NCI-H2029 treated with DMSO at 0.1 percent for 48 hours (cell line): ENCODE data around the gene CABLES1.

Experiments
- DNase-seq: peaks from one replicate; lab custom pipeline; 2025; lab: John Stamatoyannopoulos, UW

CABLES1 gene

DNA sequence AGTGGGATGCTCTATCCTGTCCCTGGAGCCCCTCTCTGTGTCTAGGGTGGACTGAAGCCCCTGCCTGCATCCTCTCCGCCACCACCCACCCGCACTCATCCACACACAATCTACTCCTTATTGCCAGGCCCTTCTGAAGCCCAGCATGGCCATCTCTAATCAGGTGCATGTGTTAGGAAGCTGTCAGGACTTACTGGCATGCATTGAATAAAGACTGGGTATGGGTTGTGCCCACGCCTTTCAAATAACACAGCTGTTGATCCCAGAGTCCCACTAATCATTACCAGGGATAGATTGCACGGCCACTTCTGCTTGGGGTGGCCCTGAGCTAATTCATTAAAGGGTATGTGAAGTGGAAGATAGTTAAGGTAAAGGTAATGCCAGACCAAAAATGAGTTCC lies 88.4 kb downstream of the CABLES1 start:
- DNase-seq: no peak

DNA sequence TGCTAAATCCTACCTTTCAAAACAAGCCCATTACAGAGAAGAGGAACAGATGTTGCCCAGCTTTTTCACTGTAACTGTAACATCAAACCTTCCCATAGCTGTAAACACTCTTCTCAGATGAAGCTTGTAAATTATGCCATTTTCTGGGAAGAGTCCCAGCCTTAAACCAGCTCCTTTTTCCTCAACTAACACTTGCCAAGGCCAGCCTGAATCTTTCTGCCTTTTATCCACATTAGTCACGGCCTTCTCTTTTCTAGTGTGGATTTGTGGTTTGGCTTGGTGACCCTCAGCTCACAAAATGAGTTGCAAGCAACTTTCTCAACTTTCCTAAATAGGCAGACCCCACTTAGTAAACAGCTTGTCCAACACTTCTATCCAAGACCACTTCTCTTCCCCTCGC lies 90.2 kb downstream of the CABLES1 start:
- DNase-seq: no peak

DNA sequence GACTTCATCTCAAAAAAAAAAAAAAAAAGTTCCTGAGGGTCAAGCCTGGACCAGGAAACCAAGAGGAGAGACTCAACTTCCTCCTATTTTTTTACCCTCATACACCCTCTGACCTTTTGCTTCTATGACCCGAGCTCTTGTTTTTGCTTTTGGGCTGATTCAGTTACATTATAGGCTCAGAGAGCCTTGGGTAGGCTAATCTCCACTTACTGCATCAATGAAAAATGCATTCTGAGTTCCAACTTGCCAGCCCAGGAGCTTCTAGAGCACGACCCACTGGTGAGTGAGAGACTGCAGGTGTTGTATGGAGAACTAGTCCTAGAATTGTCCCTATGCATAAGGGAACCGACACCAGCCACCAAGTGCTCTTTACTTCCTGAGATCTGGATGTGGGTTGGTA lies 91.1 kb downstream of the CABLES1 start:
- DNase-seq: no peak

- no peak for DNase-seq
Observed at GRCh38 chr18:23226930-23227725, 91.8 kb downstream of the CABLES1 start.

- DNase-seq: peak; percentile 33
Observed at GRCh38 chr18:23227726-23228070, 92.4 kb downstream of the CABLES1 start.

DNA sequence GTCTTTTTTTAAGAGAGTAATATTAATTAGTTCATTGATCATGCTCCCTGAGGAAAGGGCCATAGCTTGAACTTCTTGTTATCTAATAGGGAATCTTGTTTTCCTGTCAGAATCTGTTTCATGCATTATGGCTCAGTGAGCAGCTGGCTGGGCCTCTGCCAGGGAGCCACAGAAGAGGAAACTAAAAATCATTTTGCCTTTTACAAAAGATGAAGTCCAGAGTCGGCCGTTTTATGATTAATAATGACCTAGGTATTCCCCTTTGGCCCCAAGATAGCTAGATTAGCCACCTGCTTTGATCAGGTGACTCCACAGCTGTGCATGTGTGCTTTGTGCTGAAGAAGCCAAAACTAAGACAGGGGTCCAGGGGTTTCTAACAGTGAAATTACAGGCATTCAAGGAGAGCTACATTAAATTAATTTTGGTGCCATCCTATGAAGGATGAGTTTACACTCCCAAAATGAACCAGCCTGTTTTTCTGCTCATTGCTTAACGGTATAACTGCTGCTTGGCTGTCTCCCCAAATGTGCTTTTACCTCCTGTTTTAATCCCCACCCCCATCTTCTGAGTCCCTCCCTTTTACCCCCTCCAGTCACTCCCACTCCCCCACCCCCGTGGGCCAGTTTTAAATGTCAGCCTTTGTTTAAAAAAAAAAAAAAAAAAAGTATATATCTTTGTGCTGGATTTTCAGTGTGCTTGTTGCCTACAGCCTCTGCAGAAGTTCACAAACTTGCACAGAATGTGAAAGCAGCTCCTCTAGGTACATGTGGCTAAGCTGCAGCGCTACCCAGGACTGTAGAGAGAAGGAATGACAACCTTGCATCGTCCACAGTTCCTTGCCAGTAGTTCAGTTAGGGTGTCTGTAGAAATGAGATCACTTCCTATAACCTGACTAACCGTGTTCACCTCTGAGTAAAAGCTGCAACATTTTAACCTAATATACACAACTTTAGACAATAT lies 93.1 kb downstream of the CABLES1 start:
- DNase-seq: no peak

DNA sequence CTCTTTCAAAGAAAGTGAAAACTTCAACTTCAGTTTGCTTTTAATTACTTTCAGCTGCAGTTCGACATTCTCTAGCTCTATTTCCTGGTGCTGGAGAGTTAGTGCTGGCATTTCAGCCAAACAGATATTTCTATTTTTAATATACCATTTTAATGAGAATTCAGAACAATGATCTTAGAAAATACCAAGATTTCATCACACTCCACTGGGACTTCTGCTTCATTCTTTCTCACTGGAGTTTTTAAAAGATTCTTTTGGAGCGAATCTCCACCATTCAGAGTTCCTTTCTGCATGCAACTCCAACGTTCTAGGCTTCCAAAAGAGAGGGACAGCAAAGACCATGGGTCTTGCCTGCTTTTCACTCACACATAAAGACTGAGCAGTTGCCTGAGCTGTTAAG lies 94.2 kb downstream of the CABLES1 start:
- no peak for DNase-seq

- DNase-seq: no peak
Observed at GRCh38 chr18:23230686-23231085, 95.4 kb downstream of the CABLES1 start.

DNA sequence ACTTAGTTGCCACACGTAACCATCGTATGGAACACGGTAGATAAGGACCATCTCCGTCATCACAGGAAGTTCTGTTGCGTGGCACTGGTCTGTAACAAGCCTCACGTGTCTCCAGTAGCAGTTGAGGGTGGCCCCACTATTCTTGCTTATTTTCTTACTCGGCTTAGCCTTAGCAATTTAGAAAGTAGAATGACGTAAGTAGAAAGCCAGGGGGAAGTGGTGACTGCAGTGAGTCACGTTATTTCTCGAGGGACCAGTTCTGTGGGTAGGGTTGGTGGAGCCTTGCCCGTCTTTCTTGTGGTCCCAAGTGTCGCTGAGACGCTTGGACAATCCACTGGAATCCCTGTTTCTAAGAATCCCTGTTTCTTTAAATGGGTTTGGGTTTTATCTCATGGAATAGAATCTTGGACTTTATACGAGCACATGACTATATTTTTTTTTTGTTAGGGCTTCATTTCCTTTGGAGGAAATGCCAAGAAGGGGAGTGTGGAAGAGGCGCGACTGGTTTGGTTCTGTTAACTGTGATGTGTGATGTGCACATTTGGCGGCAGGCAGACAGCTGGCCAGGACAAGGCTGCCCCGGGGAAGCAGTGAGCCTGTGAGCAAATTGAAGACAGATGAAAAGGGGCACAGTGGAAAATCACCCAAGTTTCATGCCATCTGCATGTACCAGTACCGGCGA lies 96.2 kb downstream of the CABLES1 start:
- DNase-seq: no peak

GRCh38 chr18:23232331-23232730 lies 97.0 kb downstream of the CABLES1 start:
- DNase-seq: no peak

DNA sequence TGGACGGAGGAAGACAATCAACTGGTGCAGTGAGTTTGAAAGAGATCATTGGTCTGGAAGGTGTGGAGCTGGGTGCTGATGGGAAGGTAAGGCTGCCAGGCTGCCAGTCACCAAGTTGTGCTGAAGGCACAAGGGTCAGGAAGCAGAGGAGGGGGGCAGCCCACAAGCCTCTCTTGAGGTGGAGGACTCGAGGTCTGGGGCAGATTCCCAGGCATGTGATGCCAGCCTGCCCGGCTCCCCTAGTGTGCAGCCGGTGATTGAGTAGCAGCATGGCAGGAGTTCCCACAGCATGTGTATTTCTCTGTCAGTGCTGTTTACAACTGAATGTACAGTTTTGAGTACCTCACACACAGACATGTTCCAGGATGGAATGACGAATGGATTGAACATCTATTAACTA lies 99.3 kb downstream of the CABLES1 start:
- no peak for DNase-seq

- DNase-seq: no peak
Observed at GRCh38 chr18:23235336-23235735, 100.1 kb downstream of the CABLES1 start.

- DNase-seq: no peak
Observed at GRCh38 chr18:23235860-23236259, 100.6 kb downstream of the CABLES1 start.

DNA sequence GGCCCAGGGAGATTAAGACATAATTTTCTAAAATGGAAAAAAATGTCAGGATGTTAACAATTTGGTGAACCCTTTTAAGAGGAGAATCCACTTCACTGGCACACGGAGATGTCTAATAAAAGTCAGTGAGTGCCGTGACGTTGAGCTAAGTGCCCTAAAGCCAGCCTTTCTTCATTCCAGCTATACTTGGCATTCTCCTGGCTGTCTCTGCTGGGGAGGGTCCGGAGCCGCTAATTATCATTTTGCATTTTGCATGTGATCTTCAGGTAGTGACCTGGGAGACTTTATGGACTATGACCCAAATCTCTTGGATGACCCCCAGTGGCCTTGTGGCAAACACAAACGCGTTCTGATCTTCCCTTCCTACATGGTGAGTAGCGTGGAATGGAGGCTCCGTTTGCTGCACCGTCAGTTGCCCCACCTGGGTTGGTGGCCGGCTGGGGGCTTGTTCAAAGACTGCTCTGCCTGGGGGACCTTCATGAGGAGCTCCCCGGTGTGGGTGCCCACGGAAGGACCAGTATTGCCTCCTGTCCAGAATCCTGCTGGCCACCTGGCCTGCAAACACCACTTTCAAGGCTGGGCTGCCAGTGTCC lies 101.7 kb downstream of the CABLES1 start:
- DNase-seq: no peak

GRCh38 chr18:23237524-23238151 lies 102.4 kb downstream of the CABLES1 start:
- DNase-seq: peak; percentile 10

DNA sequence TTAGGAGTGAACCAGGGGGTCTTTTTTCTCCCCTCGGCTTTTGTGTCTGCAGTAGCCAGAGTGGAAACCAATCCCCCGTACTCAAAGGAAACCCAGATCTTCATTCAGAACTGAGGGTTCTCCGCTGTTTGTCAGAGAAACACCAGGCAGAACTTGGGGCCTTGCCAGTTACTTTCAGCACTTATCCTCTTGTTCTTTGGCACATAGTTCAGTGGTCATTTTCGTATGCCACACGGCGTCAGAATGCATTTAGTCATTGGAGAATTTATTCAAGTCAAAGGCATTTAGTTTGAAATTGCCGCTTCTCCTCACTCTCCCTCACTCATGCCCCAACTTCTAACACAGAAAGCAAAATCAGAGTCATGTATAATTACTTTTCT lies 102.9 kb downstream of the CABLES1 start:
- DNase-seq: peak; percentile 37

DNA sequence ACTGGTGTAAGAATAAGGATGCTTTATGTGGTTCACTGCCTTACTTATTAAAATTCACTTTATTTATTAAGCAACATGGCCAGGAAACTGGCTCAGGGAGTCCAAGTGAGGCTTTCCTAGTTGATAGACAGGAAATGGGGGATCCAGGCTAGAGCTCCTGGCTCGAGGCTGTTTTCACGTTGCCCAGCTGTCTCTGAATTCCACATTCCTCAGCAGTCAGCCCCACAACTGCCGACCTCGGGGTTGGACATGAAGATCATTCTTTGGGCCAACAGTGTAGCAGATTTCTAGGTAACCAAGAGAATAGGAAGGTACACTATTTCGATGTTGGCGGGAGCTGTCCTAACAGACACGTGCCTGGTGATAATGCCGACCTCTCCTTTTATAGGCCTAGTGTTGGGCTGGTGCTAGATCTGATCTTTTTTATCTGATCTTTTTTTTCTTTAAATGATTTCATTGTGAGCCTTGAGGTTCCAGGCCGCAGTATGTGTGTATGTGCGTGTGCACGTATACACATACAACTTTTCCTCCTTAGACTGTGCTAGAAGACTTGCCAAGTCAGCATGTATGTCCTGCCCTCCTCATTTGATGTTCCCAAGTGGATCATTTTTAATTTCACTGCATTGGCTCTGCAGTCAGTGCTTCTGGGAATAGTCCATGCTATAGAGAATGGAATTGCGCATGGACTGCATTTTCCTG lies 103.5 kb downstream of the CABLES1 start:
- no peak for DNase-seq

DNA sequence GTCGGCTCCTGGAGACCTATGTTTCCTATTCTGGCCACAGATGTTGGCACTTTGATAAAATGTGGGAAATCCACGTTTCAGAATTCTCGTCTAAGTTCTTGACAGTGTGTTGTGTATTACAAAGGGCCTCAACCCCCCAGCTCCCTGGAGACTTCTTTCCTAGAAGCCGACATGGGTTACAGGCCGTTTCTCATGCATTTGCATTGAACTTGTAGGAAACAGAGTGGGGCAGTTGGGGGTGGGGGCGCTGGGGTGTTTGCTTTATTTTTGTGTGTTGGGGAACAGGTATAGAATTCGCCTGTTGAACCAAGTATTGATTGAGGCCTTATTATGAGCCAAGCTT lies 104.0 kb downstream of the CABLES1 start:
- no peak for DNase-seq

- no peak for DNase-seq
Observed at GRCh38 chr18:23239885-23240608, 104.8 kb downstream of the CABLES1 start.

DNA sequence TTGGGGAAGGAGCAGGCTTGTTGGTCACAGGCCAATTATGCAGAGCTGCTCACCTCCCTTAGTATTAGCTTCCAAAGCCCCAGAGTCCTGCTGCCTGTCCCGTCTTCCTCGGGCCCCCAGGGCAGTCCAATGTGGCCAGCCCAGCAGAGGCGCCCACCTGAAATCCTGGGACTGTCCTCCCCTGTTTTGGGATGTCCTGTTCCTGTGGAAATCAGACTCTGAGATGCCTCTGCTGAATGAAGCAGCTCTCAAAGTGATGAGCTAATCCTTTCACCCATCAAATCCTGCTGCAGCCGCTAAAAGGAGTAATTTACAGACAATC lies 105.3 kb downstream of the CABLES1 start:
- DNase-seq: no peak
